ENCODE measurements around the gene PLEKHA7. TPM values are rescaled to one million over a fixed set of nuclear protein-coding genes. Genes with fewer than 3 reads are reported as not detected.

The PLEKHA7 gene
- total and polyA plus RNA-seq, 2 of the 8 experiments (the other 6 are each of a cell fraction or from before 2014, with no cell fraction given): 11.4 to 25.6 TPM

DNA sequence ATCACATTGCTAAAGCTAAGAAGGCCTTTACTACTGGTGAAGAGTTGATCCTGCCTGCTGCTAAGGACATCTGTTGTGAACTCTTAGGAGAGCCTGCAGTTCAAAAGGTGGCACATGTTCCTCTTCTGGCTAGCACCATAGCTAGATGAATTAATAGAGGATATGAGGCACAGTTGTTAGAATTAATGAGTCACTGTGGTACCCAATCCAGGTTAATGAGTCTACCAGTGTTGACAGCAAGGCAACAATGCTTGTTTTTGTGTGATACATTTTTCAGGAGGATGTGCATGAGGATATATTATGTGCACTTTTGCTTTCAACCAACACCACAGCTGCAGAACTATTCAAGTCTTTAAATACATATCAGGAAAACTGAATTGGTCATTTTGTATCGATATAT lies 263.8 kb downstream of the PLEKHA7 start:
- ChIA-PET CTCF (ENCODE audit: partially characterized antibody) (interaction anchor here (1.3 to 1.9 kb wide), 3 partner anchors 12 to 39 kb away, joined by 3 to 7 read pairs (median 3); no protein-coding TSS in a partner anchor), POLR2A (ENCODE audit: partially characterized antibody) (interaction anchor here (1.2 to 4.0 kb wide), 2 partner anchors 8 to 12 kb away, joined by 6 to 30 read pairs; partner anchors contain the start of gene C11orf58)
- no peak overlapping the region for H4K91ac ChIP-seq (replicated peaks; ENCODE audit: insufficient read length, low read length)
- FAIRE-seq: no peak
- H3K18ac ChIP-seq (ENCODE audit: extremely low read depth, low read length): no peak overlapping the region
- H2BK15ac ChIP-seq (ENCODE audit: low read length): no peak overlapping the region
- H3K56ac ChIP-seq (replicated peaks; ENCODE audit: insufficient read length, low read depth, low read length): no peak overlapping the region
- no peak overlapping the region for H4K5ac ChIP-seq (ENCODE audit: insufficient read length, low read depth, low read length)
- H3K9ac ChIP-seq (replicated peaks in 1 of 4; ENCODE audit: extremely low read depth in 1 of 4, low read depth in 3 of 4, low read length in 3 of 4): no peak overlapping the region
- no peak overlapping the region for H3K4me3 ChIP-seq (ENCODE audit: extremely low read depth in 1 of 4, insufficient read depth in 2 of 4, low read depth in 3 of 4, low read length in 4 of 4)
- H4K20me1 ChIP-seq (replicated peaks in 1 of 2; ENCODE audit: control insufficient read depth in 1 of 2, insufficient read depth in 2 of 2, low read length in 2 of 2): peaks cover 3 to 4% of the 10 kb centered on the region in 2 experiments
- TF ChIP-seq TAF7 (optimal IDR thresholded peaks at IDR 0.05; ENCODE audit: borderline replicate concordance, low read depth, low read length) (no peak), TEAD4 (IDR thresholded peaks at IDR 0.05; ENCODE audit: low read depth, low read length) (no peak), MAFK (IDR thresholded peaks at IDR 0.05; ENCODE audit: low read depth, low read length) (no peak), CBX8 (IDR thresholded peaks at IDR 0.05; ENCODE audit: borderline replicate concordance, low read depth, low read length) (no peak), KDM1A (IDR thresholded peaks at IDR 0.05; ENCODE audit: borderline replicate concordance, low read length) (no peak), EP300 (IDR thresholded peaks at IDR 0.05; ENCODE audit: borderline replicate concordance in 1 of 2, low read depth in 2 of 2, low read length in 2 of 2) (no peak), JUND (IDR thresholded peaks at IDR 0.05; ENCODE audit: low read length) (no peak), BACH1 (IDR thresholded peaks at IDR 0.05; ENCODE audit: low read length) (no peak), NRF1 (IDR thresholded peaks at IDR 0.05; ENCODE audit: low read depth, low read length) (no peak)
- no peak overlapping the region for H2BK12ac ChIP-seq (ENCODE audit: low read depth, low read length)
- no peak overlapping the region for H3K23ac ChIP-seq (ENCODE audit: insufficient read length)
- H3K27me3 ChIP-seq (replicated peaks in 1 of 4; ENCODE audit: control insufficient read depth in 3 of 4, extremely low read depth in 1 of 4, insufficient read depth in 3 of 4, low read length in 3 of 4): peaks cover 0 to 1% (median 0%) of the 10 kb centered on the region in 4 experiments; a peak in 1 of 7 replicates
- no peak overlapping the region for H2BK120ac ChIP-seq (replicated peaks; ENCODE audit: low read depth, low read length)
- H3K4me1 ChIP-seq (replicated peaks in 1 of 4; ENCODE audit: control insufficient read depth in 3 of 4, insufficient read depth in 4 of 4, low read length in 3 of 4): no peaks in the 10 kb centered on the region
- no peaks in the 10 kb centered on the region for H3K9me3 ChIP-seq (ENCODE audit: insufficient read depth in 2 of 2, low read depth in 1 of 2, low read length in 1 of 2)
- no peak overlapping the region for H3K14ac ChIP-seq (ENCODE audit: insufficient read length)
- DNase-seq (ENCODE audit: low read depth in 1 of 2, low spot score in 2 of 2): no peak
- no peak overlapping the region for H3K27ac ChIP-seq (ENCODE audit: low read depth, low read length)
- no peak overlapping the region for H3K4me2 ChIP-seq (ENCODE audit: insufficient read depth in 1 of 2, low read depth in 2 of 2, low read length in 2 of 2)
- H3K23me2 ChIP-seq (ENCODE audit: low read depth, low read length): no peaks in the 10 kb centered on the region
- no peak overlapping the region for H2BK20ac ChIP-seq (ENCODE audit: low read length)
- no peak overlapping the region for H4K8ac ChIP-seq (ENCODE audit: extremely low read depth, insufficient read depth, low read length)
- peaks cover 12 to 95% (median 74%) of the 10 kb centered on the region in 4 experiments for H3K36me3 ChIP-seq (ENCODE audit: control insufficient read depth in 2 of 4, insufficient read depth in 4 of 4, low read length in 3 of 4)
- H3K4ac ChIP-seq (replicated peaks; ENCODE audit: insufficient read length, low read depth, low read length): no peak overlapping the region
- H3K79me1 ChIP-seq (ENCODE audit: low read depth, low read length): peaks cover 5% of the 10 kb centered on the region
- H2BK5ac ChIP-seq (ENCODE audit: low read depth, low read length): no peak overlapping the region
- WGBS, 2 experiments (ENCODE audit: extremely low coverage in 1 of 2, insufficient coverage in 1 of 2, insufficient read length in 1 of 2, insufficient replicate concordance in 2 of 2, low coverage in 1 of 2, low lambda C conversion rate in 2 of 2, missing lambda C conversion rate in 1 of 2): 36% methylated on average over 1 of the region's 1 CpG; no CpG with 5 or more reads in 1 of the 2 experiments
- no peak overlapping the region for H2AK5ac ChIP-seq (ENCODE audit: low read depth, low read length)
- no peak overlapping the region for H2AFZ ChIP-seq (ENCODE audit: low read length)
- H3K79me2 ChIP-seq (ENCODE audit: control insufficient read depth in 1 of 2, insufficient read depth in 2 of 2, low read length in 2 of 2): peaks cover 0 to 24% of the 10 kb centered on the region in 2 experiments; a peak in 2 of 4 replicates
